GM10248 (cell line): ENCODE results near the gene STARD5.

ENCODE experiments used
- CTCF ChIA-PET: fragments of 300-600 bp; sonication (Branson Sonifier 250); formaldehyde crosslinking; extraction: SDS; loops from one replicate; lab custom pipeline; 2021; ENCODE audit warnings: antibody characterized with exemption; lab: Yijun Ruan, JAX
- POLR2A ChIA-PET: fragments of 350-650 bp; sonication (Branson Sonifier 250); formaldehyde crosslinking; extraction: SDS; loops from one replicate; lab custom pipeline; 2020; ENCODE audit warnings: antibody characterized with exemption; lab: Yijun Ruan, JAX
- DNase-seq: peaks from one replicate; pipeline ENCODE4 v3.0.0; 2012; ENCODE audit errors: extremely low spot score
- CTCF ChIP-seq: IDR thresholded peaks from 2 replicates; pipeline ENCODE4 v1.5.1; 2012; ENCODE audit warnings: mild to moderate bottlenecking, low read depth; ENCODE audit errors: extremely low read depth, missing control alignments, control extremely low read depth

STARD5 gene

DNA sequence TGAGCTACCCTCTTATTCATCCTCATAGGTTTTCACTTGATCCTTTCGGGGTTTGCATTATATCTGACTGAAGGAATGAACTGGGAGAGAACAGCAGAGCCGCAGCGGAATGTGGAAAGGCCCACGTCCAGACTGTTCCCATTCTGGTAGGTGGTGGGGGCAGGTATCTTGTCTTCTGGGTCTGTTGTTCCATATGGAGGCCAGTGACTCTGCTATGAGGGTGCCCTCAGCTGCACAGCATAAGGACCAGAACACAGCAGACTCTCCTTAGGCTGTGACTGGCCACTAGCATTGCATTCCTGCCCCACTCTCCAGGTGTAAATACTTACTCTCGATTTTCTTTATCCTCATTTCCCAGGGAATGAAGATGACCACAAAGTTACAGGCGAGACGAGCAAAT, 38.0 kb upstream of the STARD5 start:
- no peak for TF ChIP-seq CTCF

GRCh38 chr15:81360491-81360890, 36.5 kb upstream of the STARD5 start:
- CTCF ChIA-PET: interaction anchor here (2.4 kb wide), 1 partner anchor 95 kb away, joined by 9 read pairs; no protein-coding TSS in a partner anchor
- TF ChIP-seq CTCF: no peak
- POLR2A ChIA-PET: no interaction called here

More for the DNA sequence above, 38.0 kb upstream of the STARD5 start:
- ChIA-PET POLR2A (no interaction called here), CTCF (interaction anchor here (2.4 kb wide), 1 partner anchor 96 kb away, joined by 9 read pairs; no protein-coding TSS in a partner anchor)
- DNase-seq: no peak

DNA sequence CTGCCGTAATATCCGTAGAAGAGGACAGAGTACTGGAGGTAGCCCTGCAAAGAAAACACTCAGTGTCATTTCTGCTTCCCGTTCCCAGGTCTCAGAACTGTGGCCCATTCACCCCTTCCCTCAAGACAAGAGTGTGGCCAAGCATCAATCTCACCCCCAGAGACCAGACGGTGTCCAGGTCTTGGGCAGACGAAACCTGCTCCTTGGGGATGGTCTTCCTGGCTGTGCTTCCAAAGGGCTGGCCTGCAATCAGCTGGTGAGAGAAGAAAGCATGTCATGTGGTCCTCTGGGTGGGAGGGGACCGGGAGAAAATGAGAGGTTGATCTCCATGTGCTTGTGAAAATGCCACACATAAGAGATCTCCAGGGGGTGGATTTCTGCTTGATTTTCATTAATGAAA, 34.3 kb upstream of the STARD5 start:
- ChIA-PET POLR2A (no interaction called here), CTCF (interaction anchor here (0.9 to 2.4 kb wide), 3 partner anchors 14 to 92 kb away, joined by 3 to 8 read pairs (median 3); no protein-coding TSS in a partner anchor)
- DNase-seq: no peak
- no peak for TF ChIP-seq CTCF

More at GRCh38 chr15:81360491-81360890, 36.5 kb upstream of the STARD5 start:
- DNase-seq: no peak

- ChIA-PET POLR2A (no interaction called here), CTCF (interaction anchor here (0.8 to 2.4 kb wide), 6 partner anchors 13 to 91 kb away, joined by 3 to 8 read pairs (median 4); no protein-coding TSS in a partner anchor)
- DNase-seq: no peak
- TF ChIP-seq CTCF: no peak
Measured at GRCh38 chr15:81357180-81357686, 33.3 kb upstream of the STARD5 start.

DNA sequence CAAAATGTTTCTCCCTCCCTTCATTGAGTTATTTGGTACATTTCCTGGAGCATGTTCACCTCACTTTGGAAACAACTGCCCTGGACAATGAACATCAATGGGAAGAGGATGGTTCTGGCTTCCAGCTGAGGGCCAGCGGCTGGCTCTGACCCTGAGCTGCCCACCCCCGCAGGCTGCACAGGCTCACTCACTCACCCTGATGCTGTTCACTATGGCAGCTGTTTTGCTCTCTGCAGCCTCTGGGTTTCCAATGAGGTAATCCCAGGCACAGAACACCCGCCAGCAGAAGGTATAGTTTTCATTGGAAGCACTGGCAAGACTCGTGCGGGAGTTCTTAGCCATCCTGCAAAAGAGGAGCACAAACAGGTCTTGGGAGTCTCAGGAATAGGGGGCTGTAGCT, 32.3 kb upstream of the STARD5 start:
- CTCF ChIA-PET: interaction anchor here (0.8 to 2.4 kb wide), 6 partner anchors 24 to 91 kb away, joined by 3 to 10 read pairs (median 4); no protein-coding TSS in a partner anchor

DNA sequence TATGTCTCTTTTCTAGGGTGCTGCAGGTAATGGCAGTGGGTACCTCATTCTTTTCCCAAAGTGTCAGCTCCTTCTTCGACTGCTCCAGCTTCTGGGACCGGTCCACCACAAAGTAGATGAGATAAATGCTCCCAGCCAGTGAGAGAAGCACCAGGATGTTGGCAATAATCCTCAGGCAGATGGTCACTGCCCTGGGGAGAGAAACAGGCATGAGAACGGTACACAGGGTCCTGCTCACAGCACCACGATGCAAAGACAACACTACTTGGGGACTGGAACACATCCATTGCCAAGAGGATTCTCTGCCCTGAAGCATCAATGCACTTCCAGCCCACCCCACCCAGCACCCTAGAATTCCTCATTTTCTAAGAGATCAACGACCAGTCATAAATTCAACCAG, 27.7 kb upstream of the STARD5 start:
- CTCF ChIA-PET: interaction anchor here (3.8 kb wide), 1 partner anchor 85 kb away, joined by 22 read pairs; no protein-coding TSS in a partner anchor
- no peak for TF ChIP-seq CTCF
- DNase-seq: no peak
- POLR2A ChIA-PET: no interaction called here

More for the DNA sequence above, 32.3 kb upstream of the STARD5 start:
- DNase-seq: no peak
- no peak for TF ChIP-seq CTCF
- POLR2A ChIA-PET: no interaction called here
